Spleen (tissue), 11 donors: ENCODE measurements around the gene CDH7. TPM values are rescaled to one million over a fixed set of nuclear protein-coding genes. Genes with fewer than 3 reads are reported as not detected.

Experiments used
- DNase-seq: peaks from one replicate; pipeline ENCODE4 v3.0.0-alpha.2; 2020
- H3K27ac ChIP-seq, 8 donors: fragments of 200-600 bp; sonication (generic) in 7 of 8; 1 replicate in 4 of 8; 2 replicates in 4 of 8; pipeline versions ENCODE4 v1.5.0 to v1.8.0; 2016 to 2021; ENCODE audit warnings: inconsistent platforms in 4 of 8, mild to moderate bottlenecking in 4 of 8, moderate library complexity in 1 of 8
- H3K27me3 ChIP-seq, 7 donors: fragments of 200-600 bp; sonication (generic) in 6 of 7; replicated peaks in 1 of 7; 1 replicate in 4 of 7; 2 replicates in 3 of 7; pipeline versions ENCODE4 v1.5.0 to v1.8.0; 2016 to 2021; ENCODE audit warnings: inconsistent platforms in 3 of 7, mild to moderate bottlenecking in 1 of 7
- H3K36me3 ChIP-seq, 6 donors: fragments of 200-600 bp; sonication (generic) in 5 of 6; 1 replicate in 4 of 6; 2 replicates in 2 of 6; pipeline versions ENCODE4 v1.5.0 to v1.8.0; 2016 to 2021; ENCODE audit warnings: inconsistent platforms in 2 of 6
- H3K4me1 ChIP-seq, 6 donors: fragments of 200-600 bp; sonication (generic) in 5 of 6; 1 replicate in 3 of 6; 2 replicates in 3 of 6; pipeline versions ENCODE4 v1.5.0 to v1.8.0; 2016 to 2021; ENCODE audit warnings: inconsistent platforms in 3 of 6
- H3K4me3 ChIP-seq, 8 donors: fragments of 200-600 bp; sonication (generic) in 7 of 8; 1 replicate in 4 of 8; 2 replicates in 4 of 8; pipeline versions ENCODE4 v1.5.0 to v1.8.0; 2016 to 2021; ENCODE audit warnings: inconsistent platforms in 4 of 8, mild to moderate bottlenecking in 4 of 8, moderate library complexity in 2 of 8
- H3K9me3 ChIP-seq, 8 donors: fragments of 200-600 bp; sonication (generic) in 7 of 8; 1 replicate in 4 of 8; 2 replicates in 4 of 8; pipeline versions ENCODE4 v1.5.0 to v1.8.0; 2016 to 2021; ENCODE audit warnings: inconsistent platforms in 4 of 8
- CTCF ChIP-seq, 11 experiments: fragments of 200-600 bp in 7 of 11; fragments of 450-650 bp in 4 of 11; sonication (generic) in 4 of 11; IDR thresholded peaks in 8 of 11; conservative IDR thresholded peaks in 3 of 11; 1 replicate in 7 of 11; 2 replicates in 4 of 11; pipeline versions ENCODE4 v1.4.0 to v1.8.0; 2016 to 2021; ENCODE audit warnings: antibody characterized with exemption in 11 of 11, inconsistent platforms in 4 of 11, mild to moderate bottlenecking in 1 of 11
- POLR2A ChIP-seq, 3 donors: fragments of 450-650 bp; IDR thresholded peaks; one replicate each; pipeline ENCODE4 v1.5.1; 2017; ENCODE audit warnings: antibody characterized with exemption in 3 of 3, mild to moderate bottlenecking in 1 of 3
- POLR2AphosphoS5 ChIP-seq, 3 donors: sonication (generic); formaldehyde crosslinking; IDR thresholded peaks; one replicate each; pipeline ENCODE4 v1.5.1; 2017; ENCODE audit warnings: antibody characterized with exemption in 3 of 3
- WGBS, 5 donors: extraction: QIAGEN DNeasy Blood & Tissue Kit in 3 of 5; methylation state at CpG; one replicate each; pipeline versions ENCODE4 v1.1.5 to v1.1.7; 2013 to 2018; 5-methylcytosine and 5-hydroxymethylcytosine counted together
- intact Hi-C: fragments of 100-400 bp; cut with DNase I; formaldehyde crosslinking; loops from one replicate; pipeline ENCODE4 v1.15.0; 2023; ENCODE audit warnings: low total_unique reads
- polyA plus RNA-seq, 3 donors: library from polyadenylated mRNA; stranded (reverse); fragments of 200-250 nt; gene quantifications; one replicate each; pipeline ENCODE4 v1.2.1, GENCODE V29; 2013
- total RNA-seq, 7 donors: library from RNA; depleted of rRNA in 3 of 7; stranded (reverse); fragments of >200 nt in 3 of 7; fragmentation: NEBNext Ultra II Directional in 4 of 7; extraction: Animal tissue kit (Norgen Biotek cat#: 25700) in 4 of 7; gene quantifications; one replicate each; pipeline versions ENCODE4 v1.1.0 to v1.2.1, GENCODE V29; 2016 to 2021
- donor health status: healthy with polysubstance abuse.
- donor health status: DM: no; HTN: no; CAD: no; lungs with moderate emphysema.
- donor health status: DM: no; HTN: no; CAD: no.
- donor health status: Bipolar disorder and iron deficiency.
- donor health status: healthy.
- donor health status: DM: no; HTN: no; CAD: no.
- donor health status: DM: yes; HTN: yes; CAD: no.

The CDH7 gene
- total and polyA plus RNA-seq, 10 donors, result under 0.01 to 0.09 (median 0.06) TPM; not detected in 6

- H3K9me3 ChIP-seq, result peaks cover 0 to 18% (median 8%) of the 10 kb centered on the region in 8 donors
- H3K36me3 ChIP-seq, result no peaks in the 10 kb centered on the region
- no peak overlapping the region for H3K27ac ChIP-seq
- 81 to 92% (median 85%) methylated on average over 4 of the region's 4 CpGs for WGBS, 5 donors
- H3K4me3 ChIP-seq, result no peak overlapping the region
- no peaks in the 10 kb centered on the region for H3K27me3 ChIP-seq
- intact Hi-C loops, result no loop called here
- TF ChIP-seq CTCF (IDR thresholded peaks at IDR 0.05 in 8 of 11, conservative IDR thresholded peaks at IDR 0.05 in 3 of 11) (no peak), POLR2AphosphoS5 (IDR thresholded peaks at IDR 0.05) (no peak), POLR2A (IDR thresholded peaks at IDR 0.05) (no peak)
- no peak for DNase-seq
- H3K4me1 ChIP-seq, result no peaks in the 10 kb centered on the region
Measured at GRCh38 chr18:65835881-65836280, 85.1 kb downstream of the CDH7 start.

- WGBS, 5 donors, result 81 to 97% (median 82%) methylated on average over 2 of the region's 2 CpGs
- intact Hi-C loops, result no loop called here
- no peaks in the 10 kb centered on the region for H3K4me1 ChIP-seq
- DNase-seq, result no peak
- no peaks in the 10 kb centered on the region for H3K9me3 ChIP-seq
- no peak overlapping the region for H3K4me3 ChIP-seq
- H3K27me3 ChIP-seq, result no peaks in the 10 kb centered on the region
- no peak overlapping the region for H3K27ac ChIP-seq
- TF ChIP-seq POLR2AphosphoS5 (IDR thresholded peaks at IDR 0.05) (no peak), POLR2A (IDR thresholded peaks at IDR 0.05) (no peak), CTCF (IDR thresholded peaks at IDR 0.05 in 8 of 11, conservative IDR thresholded peaks at IDR 0.05 in 3 of 11) (no peak)
- no peaks in the 10 kb centered on the region for H3K36me3 ChIP-seq
Measured at GRCh38 chr18:65846107-65846506, 95.3 kb downstream of the CDH7 start.

- no peak overlapping the region for H3K27ac ChIP-seq
- H3K4me3 ChIP-seq, result no peak overlapping the region
- H3K4me1 ChIP-seq, result no peaks in the 10 kb centered on the region
- H3K27me3 ChIP-seq, result no peaks in the 10 kb centered on the region
- intact Hi-C loops, result no loop called here
- WGBS, 5 donors, result 88 to 92% (median 89%) methylated on average over 3 of the region's 3 CpGs
- no peaks in the 10 kb centered on the region for H3K36me3 ChIP-seq
- no peak for DNase-seq
- TF ChIP-seq POLR2A (IDR thresholded peaks at IDR 0.05), result no peak
- TF ChIP-seq POLR2AphosphoS5 (IDR thresholded peaks at IDR 0.05), result no peak
- TF ChIP-seq CTCF (IDR thresholded peaks at IDR 0.05 in 8 of 11, conservative IDR thresholded peaks at IDR 0.05 in 3 of 11), result no peak
- H3K9me3 ChIP-seq, result no peaks in the 10 kb centered on the region
Measured at GRCh38 chr18:65852273-65852672, 101.5 kb downstream of the CDH7 start.

- WGBS, 5 donors, result 67 to 83% (median 82%) methylated on average over 3 of the region's 3 CpGs
- intact Hi-C loops, result no loop called here
Measured at GRCh38 chr18:65859075-65859474, 108.3 kb downstream of the CDH7 start.

More at GRCh38 chr18:65859075-65859474, 108.3 kb downstream of the CDH7 start:
- no peaks in the 10 kb centered on the region for H3K27me3 ChIP-seq
- no peak overlapping the region for H3K27ac ChIP-seq
- no peaks in the 10 kb centered on the region for H3K9me3 ChIP-seq
- H3K4me3 ChIP-seq, result no peak overlapping the region
- TF ChIP-seq POLR2A (IDR thresholded peaks at IDR 0.05), result no peak
- TF ChIP-seq POLR2AphosphoS5 (IDR thresholded peaks at IDR 0.05), result no peak
- no peak for TF ChIP-seq CTCF (IDR thresholded peaks at IDR 0.05 in 8 of 11, conservative IDR thresholded peaks at IDR 0.05 in 3 of 11)
- H3K36me3 ChIP-seq, result no peaks in the 10 kb centered on the region
- no peaks in the 10 kb centered on the region for H3K4me1 ChIP-seq
- no peak for DNase-seq
